Body of pancreas (tissue), 4 donors: ENCODE data around the gene HCFC1. TPM values are rescaled to one million over a fixed set of nuclear protein-coding genes. Genes with fewer than 3 reads are reported as not detected.

Source experiments
- ATAC-seq: fragments of 150-250 bp; one replicate; pipeline ENCODE4 v1.9.1; 2016
- DNase-seq, 4 donors: peaks; one replicate each; pipeline ENCODE4 v3.0.0-alpha.2; 2019
- H3K27ac ChIP-seq, 4 donors: fragments of 200-600 bp; sonication (generic); 1 replicate in 3 of 4; 2 replicates in 1 of 4; pipeline versions ENCODE4 v1.5.1 to v1.6.1; 2016 to 2019; ENCODE audit warnings: mild to moderate bottlenecking in 1 of 4, mixed read lengths in 1 of 4, moderate library complexity in 1 of 4
- H3K27me3 ChIP-seq, 2 donors: fragments of 200-600 bp; sonication (generic); one replicate each; pipeline ENCODE4 v1.6.0; 2016; ENCODE audit warnings: mild to moderate bottlenecking in 1 of 2
- H3K36me3 ChIP-seq, 2 donors: fragments of 200-600 bp; sonication (generic); replicated peaks in 1 of 2; 2 replicates each; pipeline ENCODE4 v1.5.1; 2016; ENCODE audit warnings: low read depth in 2 of 2; ENCODE audit not compliant: insufficient read depth in 1 of 2
- H3K4me1 ChIP-seq: fragments of 200-600 bp; sonication (generic); one replicate; pipeline ENCODE4 v1.6.0; 2016
- H3K4me3 ChIP-seq, 2 donors: fragments of 200-600 bp; sonication (generic); 1 replicate in 1 of 2; 2 replicates in 1 of 2; pipeline ENCODE4 v1.5.1; 2016 to 2019
- H3K9me3 ChIP-seq, 3 donors: fragments of 200-600 bp; sonication (generic); 1 replicate in 2 of 3; 2 replicates in 1 of 3; pipeline ENCODE4 v1.5.1; 2016
- CTCF ChIP-seq, 7 experiments: fragments of 450-650 bp in 4 of 7; fragments of 200-600 bp in 3 of 7; sonication (generic) in 3 of 7; IDR thresholded peaks; one replicate each; pipeline ENCODE4 v1.5.1; 2016 to 2019; ENCODE audit warnings: antibody characterized with exemption in 7 of 7
- POLR2A ChIP-seq, 3 donors: fragments of 450-650 bp; IDR thresholded peaks; one replicate each; pipeline ENCODE4 v1.6.1; 2016; ENCODE audit warnings: antibody characterized with exemption in 3 of 3, mild to moderate bottlenecking in 2 of 3
- WGBS, 2 donors: methylation state at CpG; one replicate each; pipeline ENCODE4 v1.1.5; 2017; 5-methylcytosine and 5-hydroxymethylcytosine counted together
- intact Hi-C: fragments of 100-400 bp; cut with DNase I; formaldehyde crosslinking; loops from one replicate; pipeline ENCODE4 v1.15.1; 2023
- total RNA-seq, 2 donors: library from RNA; depleted of rRNA; stranded (reverse); fragments of >200 nt; gene quantifications; one replicate each; pipeline ENCODE4 v1.1.0, GENCODE V29; 2016

HCFC1 gene
- total RNA-seq, 2 donors from 2014 or later: 16.6 to 62.6 TPM

- Histone ChIP-seq H3K27ac (no peak overlapping the region), H3K9me3 (no peaks in the 10 kb centered on the region), H3K36me3 (peaks cover 4 to 8% of the 10 kb centered on the region in 2 donors), H3K4me3 (no peak overlapping the region), H3K4me1 (no peaks in the 10 kb centered on the region), H3K27me3 (no peaks in the 10 kb centered on the region)
- TF ChIP-seq CTCF (IDR thresholded peaks at IDR 0.05) (no peak), POLR2A (IDR thresholded peaks at IDR 0.05) (no peak)
- intact Hi-C loops: loop anchor here (5.0 kb wide), 1 partner anchor 190 kb away; the partner anchor contains the start of gene PLXNB3
- DNase-seq (no peak), ATAC-seq (no peak)
- WGBS, 2 donors: 86 to 94% methylated on average over 2 to 23 of the region's 28 CpGs
Observed at GRCh38 chrX:153951683-153952372, 19.8 kb downstream of the HCFC1 start.

GRCh38 chrX:153950127-153950526 lies 21.5 kb downstream of the HCFC1 start:
- no peaks in the 10 kb centered on the region for H3K27me3 ChIP-seq
- 100% methylated on average over 1 of the region's 19 CpGs; no CpG with 5 or more reads in 1 of the 2 donors for WGBS, 2 donors
- H3K36me3 ChIP-seq: peaks cover 4 to 6% of the 10 kb centered on the region in 2 donors
- TF ChIP-seq CTCF (IDR thresholded peaks at IDR 0.05) (no peak), POLR2A (IDR thresholded peaks at IDR 0.05) (no peak)
- no peaks in the 10 kb centered on the region for H3K9me3 ChIP-seq
- intact Hi-C loops: loop anchor here (5.0 kb wide), 1 partner anchor 188 kb away; the partner anchor contains the start of gene PLXNB3
- H3K27ac ChIP-seq: no peak overlapping the region
- H3K4me1 ChIP-seq: no peaks in the 10 kb centered on the region
- DNase-seq (no peak), ATAC-seq (no peak)
- H3K4me3 ChIP-seq: no peak overlapping the region

- Histone ChIP-seq H3K27me3 (no peaks in the 10 kb centered on the region), H3K4me3 (no peak overlapping the region), H3K27ac (no peak overlapping the region), H3K9me3 (no peaks in the 10 kb centered on the region), H3K4me1 (no peaks in the 10 kb centered on the region), H3K36me3 (peaks cover 4 to 6% of the 10 kb centered on the region in 2 donors)
- TF ChIP-seq CTCF (IDR thresholded peaks at IDR 0.05): no peak
- TF ChIP-seq POLR2A (IDR thresholded peaks at IDR 0.05): no peak
- intact Hi-C loops: no loop called here
- no peak for ATAC-seq
- no peak for DNase-seq
- 67 to 74% methylated on average over 16 to 26 of the region's 30 CpGs for WGBS, 2 donors
Observed at GRCh38 chrX:153948847-153949805, 22.5 kb downstream of the HCFC1 start.

- H3K4me1 ChIP-seq: no peaks in the 10 kb centered on the region
- no peak for TF ChIP-seq CTCF (IDR thresholded peaks at IDR 0.05)
- no peak for TF ChIP-seq POLR2A (IDR thresholded peaks at IDR 0.05)
- WGBS, 2 donors: 86% methylated on average over 1 of the region's 10 CpGs; no CpG with 5 or more reads in 1 of the 2 donors
Observed at GRCh38 chrX:153948002-153948466, 23.6 kb downstream of the HCFC1 start.

More at GRCh38 chrX:153948002-153948466, 23.6 kb downstream of the HCFC1 start:
- peaks cover 4 to 6% of the 10 kb centered on the region in 2 donors for H3K36me3 ChIP-seq
- intact Hi-C loops: no loop called here
- DNase-seq (no peak), ATAC-seq (no peak)
- no peaks in the 10 kb centered on the region for H3K27me3 ChIP-seq
- H3K4me3 ChIP-seq: no peak overlapping the region
- no peak overlapping the region for H3K27ac ChIP-seq
- H3K9me3 ChIP-seq: no peaks in the 10 kb centered on the region
